Measurements from ENCODE around the gene ZW10.

The ZW10 gene

GRCh38 chr11:113697756-113698407 lies 75.6 kb downstream of the ZW10 start:
- DNase-seq = no peak

DNA sequence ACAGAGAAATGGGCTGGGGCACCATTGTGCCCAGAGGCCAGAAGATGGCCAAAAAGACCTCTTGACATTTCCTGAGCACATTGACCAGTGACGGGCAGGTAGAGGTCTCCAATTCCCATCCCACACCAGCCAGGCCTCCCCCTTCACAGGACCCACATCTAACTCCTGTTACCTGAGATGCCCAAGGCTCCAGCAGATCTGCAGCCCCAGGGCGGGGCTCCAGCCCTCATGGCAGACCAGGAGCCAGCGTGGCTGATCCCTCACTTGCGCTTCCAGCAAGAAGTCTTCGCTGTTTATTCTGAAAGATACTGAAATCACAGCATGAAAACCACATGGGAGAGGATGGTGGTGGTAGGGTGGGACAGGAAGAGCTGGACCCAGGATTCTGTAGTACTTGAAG lies 76.4 kb downstream of the ZW10 start:
- DNase-seq = no peak

- no peak for DNase-seq
Measured at GRCh38 chr11:113695207-113695606, 78.3 kb downstream of the ZW10 start.

DNA sequence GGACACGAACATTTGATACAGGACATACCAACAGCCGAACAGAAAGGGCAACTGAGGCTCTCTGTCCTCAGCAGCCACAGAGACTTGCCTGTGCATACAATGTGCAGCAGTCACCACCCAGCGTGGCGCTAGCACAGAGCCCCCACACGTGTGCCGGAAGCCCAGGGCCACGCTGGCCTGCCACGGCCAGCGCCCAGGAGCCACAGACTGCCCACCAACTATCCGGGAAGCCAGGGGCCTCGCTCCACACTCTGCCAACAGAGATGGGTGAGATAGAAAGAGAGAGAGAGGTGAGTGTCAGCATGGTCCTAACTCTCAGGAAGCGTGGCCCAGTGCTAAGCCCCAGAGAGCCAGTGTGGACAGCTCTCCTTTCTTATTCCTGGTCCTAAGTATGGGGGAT lies 79.1 kb downstream of the ZW10 start:
- no peak for DNase-seq

DNA sequence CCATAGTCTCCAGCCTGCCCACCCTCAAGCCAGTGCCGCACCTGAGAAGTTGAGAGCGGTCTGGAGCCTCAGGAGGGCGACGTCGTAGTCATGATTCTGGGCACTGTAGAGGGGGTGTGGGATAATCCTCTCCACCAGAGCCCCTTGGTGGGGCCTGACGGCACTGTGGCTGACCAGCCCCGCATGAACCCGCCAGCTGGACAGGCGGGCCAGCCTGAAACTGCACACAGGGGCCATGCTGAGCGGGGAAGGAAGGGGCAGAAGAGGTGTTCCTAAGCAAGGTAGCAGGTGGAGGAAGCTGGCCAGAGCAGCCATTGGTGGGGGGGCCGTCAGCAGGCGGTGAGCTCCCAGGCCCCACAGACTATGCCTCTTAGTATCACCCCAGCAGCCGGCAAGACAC lies 80.5 kb downstream of the ZW10 start:
- DNase-seq = no peak

DNA sequence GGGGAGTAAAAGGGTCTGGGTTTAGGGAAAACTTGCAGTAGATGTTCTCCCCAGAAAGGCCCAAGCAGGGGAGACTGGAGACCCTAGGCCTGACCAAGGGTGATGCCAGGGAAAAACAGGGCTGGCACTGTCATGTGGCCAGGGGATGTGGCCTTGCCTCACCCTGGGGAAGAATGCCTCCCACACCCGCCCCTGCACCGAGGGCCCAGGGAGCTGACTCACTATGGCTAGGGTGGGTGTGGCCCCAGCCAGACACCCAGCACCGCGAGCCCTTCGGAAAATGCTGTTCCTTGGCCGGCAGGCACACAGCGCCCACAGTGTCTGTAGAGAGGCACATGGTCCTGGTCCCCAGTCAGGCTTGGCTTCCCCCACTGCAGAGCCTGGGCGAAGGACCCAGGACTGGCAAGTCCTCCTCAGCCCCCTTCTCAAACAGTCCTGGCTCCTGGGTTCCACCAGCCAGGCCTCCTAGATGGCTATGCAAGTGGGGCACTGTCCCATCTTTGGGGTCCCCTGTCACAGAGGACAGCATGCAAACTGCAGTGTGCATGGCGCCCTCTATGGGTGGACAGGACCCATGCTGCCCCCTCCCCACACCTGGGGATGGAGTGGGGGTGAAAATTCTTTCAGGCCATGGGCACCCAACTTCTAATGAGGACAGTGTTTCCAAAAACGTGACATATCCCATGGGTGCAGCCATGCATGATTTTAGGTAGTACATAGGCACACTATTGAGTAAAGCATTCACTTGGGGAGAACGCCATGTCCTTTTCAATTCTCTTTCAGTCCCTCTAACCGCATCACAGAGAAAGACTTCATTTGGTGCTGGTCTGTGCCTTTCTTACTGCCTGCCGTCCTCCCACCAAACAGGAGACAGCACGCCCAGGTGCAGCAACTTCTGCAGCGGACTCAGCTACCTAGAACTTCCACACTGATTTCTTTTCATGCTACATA lies 82.6 kb downstream of the ZW10 start:
- no peak for DNase-seq

DNA sequence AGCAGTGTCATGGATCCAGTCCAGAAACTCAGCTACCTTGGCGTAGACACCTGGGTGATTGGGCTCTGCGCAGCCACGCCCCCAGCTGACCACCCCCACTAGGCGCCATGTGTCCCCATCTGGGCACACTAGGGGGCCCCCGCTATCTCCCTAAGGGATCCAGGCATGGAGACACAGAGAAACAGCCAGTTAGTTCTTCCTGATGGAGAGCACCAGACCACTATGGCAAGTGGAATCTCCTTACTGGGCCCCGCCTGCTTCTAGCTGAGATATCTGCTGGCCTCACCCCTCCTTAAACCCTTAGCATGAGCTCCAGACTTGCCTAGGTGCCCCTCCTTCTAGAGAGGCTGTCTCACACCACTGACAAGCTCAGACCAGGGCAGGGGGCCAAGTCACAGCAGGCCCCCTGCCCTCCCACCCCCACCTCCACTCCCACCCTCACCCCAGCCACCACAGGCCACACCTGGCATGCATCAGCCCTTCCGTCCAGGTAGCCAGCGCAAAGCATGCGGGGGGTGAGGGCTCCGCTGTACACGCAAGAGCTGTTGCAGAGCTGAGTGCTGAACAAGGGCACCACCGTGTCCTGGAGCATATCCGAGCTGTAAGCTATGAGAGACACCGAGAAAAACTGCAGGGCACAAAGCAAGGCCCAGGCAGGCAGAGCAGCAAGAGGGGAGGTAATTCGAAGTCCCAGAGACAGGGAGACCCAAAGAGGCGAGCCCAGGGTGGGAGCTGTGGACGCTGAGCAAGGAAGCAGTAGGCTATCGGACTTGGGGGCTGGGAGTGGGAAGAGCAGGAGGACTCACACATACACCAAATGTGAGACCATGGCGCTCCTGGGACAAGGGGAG lies 83.5 kb downstream of the ZW10 start:
- DNase-seq = no peak

DNA sequence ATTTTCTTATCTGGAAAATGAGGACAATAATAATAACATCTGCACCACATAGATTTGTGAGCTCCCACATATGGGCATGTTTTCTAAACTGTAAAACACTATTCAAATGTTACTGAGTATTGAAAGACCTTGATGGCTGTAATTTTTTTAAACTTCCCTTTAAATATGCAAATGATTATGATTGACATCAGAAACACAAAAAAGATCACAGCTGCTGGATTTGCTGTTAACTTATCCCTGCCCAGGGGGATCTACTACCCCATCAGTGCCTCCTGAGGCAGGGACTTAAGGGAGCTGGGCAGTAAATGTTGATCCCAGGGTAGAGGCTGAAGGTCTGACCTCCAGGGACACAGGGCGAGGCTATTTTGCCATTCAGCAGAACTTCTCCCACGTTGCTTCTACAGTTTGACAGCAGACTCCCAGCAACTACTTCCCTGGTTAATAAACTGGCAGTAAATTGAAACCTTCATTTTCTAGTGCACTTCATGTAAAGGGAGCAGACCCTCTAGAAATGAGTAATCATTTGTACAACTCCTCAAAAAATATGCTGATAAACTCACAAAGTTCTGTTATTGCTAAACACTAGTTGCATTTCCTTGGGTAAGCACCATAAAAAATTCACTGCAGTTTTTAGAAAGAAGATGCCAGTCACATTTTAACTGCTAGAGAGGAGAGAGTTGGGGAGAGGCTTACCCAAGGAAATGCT lies 87.7 kb downstream of the ZW10 start:
- DNase-seq = no peak

DNA sequence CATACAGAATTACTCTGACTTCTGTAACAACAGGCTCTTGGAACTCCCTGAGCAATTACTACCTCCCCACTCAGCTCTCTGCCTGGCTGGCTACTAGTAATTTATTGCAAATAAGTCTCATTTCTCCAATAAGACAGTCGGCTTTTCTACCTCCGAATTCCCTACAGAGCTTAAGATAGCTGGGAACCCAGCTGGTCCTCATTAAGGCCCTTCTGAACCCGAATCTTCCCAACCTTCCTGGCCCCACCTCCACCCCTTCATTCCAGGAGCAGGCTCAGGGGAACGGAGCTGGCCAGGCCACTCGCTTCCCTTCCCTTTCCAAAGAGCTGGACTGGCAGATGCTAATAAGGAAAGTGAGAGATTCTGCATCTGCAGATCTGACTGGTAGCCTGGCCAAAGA lies 89.0 kb downstream of the ZW10 start:
- DNase-seq = no peak

- no peak for DNase-seq
Measured at GRCh38 chr11:113683481-113684046, 89.9 kb downstream of the ZW10 start.

All from NCI-H526 treated with DMSO at 0.1 percent for 48 hours (cell line).